CD4-positive, CD25-positive, alpha-beta regulatory T cell (primary cell): Measurements from ENCODE around the gene DPEP3. TPM values are rescaled to one million over a fixed set of nuclear protein-coding genes. Genes with fewer than 3 reads are reported as not detected.
A peak's percentile ranks its signal among the peaks of the same experiment; 100 is the strongest.
"Not testable (repeated sequence)": the region's sequence is repeated elsewhere in the genome, so short reads cannot be mapped to it uniquely, and the experiment has no call there.

Source experiments
- ATAC-seq, 2 donors: fragments of 150-1000 bp; cut with Tn5 transposase; one replicate each; pipeline ENCODE4 v1.10.0; 2021; ENCODE audit warnings: low read depth in 2 of 2, moderate number of reproducible peaks in 2 of 2, moderate library complexity in 1 of 2
- DNase-seq, 3 donors: peaks; one replicate each; pipeline versions ENCODE4 v3.0.0 to v3.0.0-alpha.2; 2012 to 2022; ENCODE audit warnings: mixed read lengths in 1 of 3
- H3K27ac ChIP-seq: one replicate; pipeline ENCODE4 v1.7.0; 2013; ENCODE audit warnings: mild to moderate bottlenecking, low read length; ENCODE audit not compliant: insufficient read depth, poor library complexity, severe bottlenecking
- H3K27me3 ChIP-seq: one replicate; pipeline ENCODE4 v1.7.0; 2013; ENCODE audit warnings: low read length; ENCODE audit not compliant: control insufficient read depth, insufficient read depth
- H3K36me3 ChIP-seq: one replicate; pipeline ENCODE4 v1.7.0; 2013; ENCODE audit warnings: mild to moderate bottlenecking, low read length, moderate library complexity; ENCODE audit not compliant: control insufficient read depth, insufficient read depth
- H3K4me1 ChIP-seq: 2 replicates; pipeline ENCODE4 v1.7.0; 2013; ENCODE audit warnings: mild to moderate bottlenecking, low read length; ENCODE audit not compliant: insufficient read depth, control insufficient read depth, poor library complexity, severe bottlenecking
- H3K4me3 ChIP-seq: one replicate; pipeline ENCODE4 v1.7.0; 2013; ENCODE audit warnings: low read depth, mild to moderate bottlenecking, low read length, moderate library complexity
- H3K9me3 ChIP-seq, 2 experiments: 1 replicate in 1 of 2; 2 replicates in 1 of 2; pipeline ENCODE4 v1.7.0; 2013; ENCODE audit warnings: low read length in 2 of 2, mild to moderate bottlenecking in 1 of 2, moderate library complexity in 1 of 2; ENCODE audit not compliant: control insufficient read depth in 2 of 2
- H3K27ac Mint-ChIP-seq, 3 donors: one replicate each; pipeline ENCODE4 v1.8.0; 2020 to 2022; ENCODE audit warnings: mild to moderate bottlenecking in 3 of 3, mixed read lengths in 3 of 3, moderate library complexity in 2 of 3
- H3K27me3 Mint-ChIP-seq: one replicate; pipeline ENCODE4 v1.8.0; 2022; ENCODE audit warnings: mild to moderate bottlenecking, mixed read lengths
- H3K36me3 Mint-ChIP-seq: one replicate; pipeline ENCODE4 v1.8.0; 2020; ENCODE audit warnings: mixed read lengths
- H3K4me1 Mint-ChIP-seq, 4 donors: one replicate each; pipeline ENCODE4 v1.8.0; 2020 to 2022; ENCODE audit warnings: mixed read lengths in 4 of 4, mild to moderate bottlenecking in 1 of 4
- H3K4me3 Mint-ChIP-seq, 4 donors: one replicate each; pipeline ENCODE4 v1.8.0; 2020 to 2022; ENCODE audit warnings: mild to moderate bottlenecking in 4 of 4, mixed read lengths in 4 of 4, moderate library complexity in 3 of 4
- H3K9me3 Mint-ChIP-seq, 7 donors: one replicate each; pipeline ENCODE4 v1.8.0; 2020 to 2022; ENCODE audit warnings: mixed read lengths in 7 of 7, mild to moderate bottlenecking in 3 of 7, moderate library complexity in 2 of 7
- polyA plus RNA-seq, 4 donors: library from polyadenylated mRNA; unstranded; fragments of 300-500 nt; fragmentation: Illumina TruSeq; gene quantifications; one replicate each; pipeline ENCODE4 v1.2.3, GENCODE V29; 2021
- total RNA-seq: library from RNA; stranded (reverse); gene quantifications from one replicate; pipeline ENCODE4 v1.2.3, GENCODE V29; 2022

DPEP3 gene
- total and polyA plus RNA-seq, 5 donors from 2014 or later = 0.19 to 0.44 TPM; not detected in 3

GRCh38 chr16:68013440-68013839 lies 33.1 kb upstream of the DPEP3 start:
- Mint-ChIP-seq H3K4me1 (peaks cover 0 to 20% (median under 1%) of the 10 kb centered on the region in 4 donors), H3K36me3 (no peaks in the 10 kb centered on the region), H3K27ac (no peak overlapping the region), H3K4me3 (peak overlapping the region in 2 of 4 donors; percentile 7 to 32), H3K27me3 (no peaks in the 10 kb centered on the region), H3K9me3 (no peaks in the 10 kb centered on the region)
- H3K4me1 ChIP-seq = peaks cover 7% of the 10 kb centered on the region
- H3K27me3 ChIP-seq = no peaks in the 10 kb centered on the region
- no peak overlapping the region for H3K27ac ChIP-seq
- H3K4me3 ChIP-seq = no peak overlapping the region
- DNase-seq (peak in 1 of 3 donors; percentile 64), ATAC-seq (peak in 1 of 2 donors; percentile 37)
- H3K9me3 ChIP-seq = no peaks in the 10 kb centered on the region
- H3K36me3 ChIP-seq = no peaks in the 10 kb centered on the region

GRCh38 chr16:68009872-68010271 lies 29.6 kb upstream of the DPEP3 start:
- H3K4me1 ChIP-seq = peaks cover 29% of the 10 kb centered on the region

GRCh38 chr16:68009157-68009735 lies 28.9 kb upstream of the DPEP3 start:
- Mint-ChIP-seq H3K27me3 (no peaks in the 10 kb centered on the region), H3K9me3 (no peaks in the 10 kb centered on the region), H3K4me1 (peaks cover 8 to 49% (median 14%) of the 10 kb centered on the region in 4 donors), H3K4me3 (no peak overlapping the region), H3K27ac (peak overlapping the region; percentile 38 to 67 (median 42)), H3K36me3 (no peaks in the 10 kb centered on the region)
- Histone ChIP-seq H3K36me3 (no peaks in the 10 kb centered on the region), H3K27me3 (no peaks in the 10 kb centered on the region), H3K4me1 (peaks cover 35% of the 10 kb centered on the region), H3K9me3 (no peaks in the 10 kb centered on the region), H3K27ac (no peak overlapping the region), H3K4me3 (no peak overlapping the region)
- ATAC-seq = no peak
- DNase-seq = no peak

More at GRCh38 chr16:68009872-68010271, 29.6 kb upstream of the DPEP3 start:
- Mint-ChIP-seq H3K4me1 (peaks cover 8 to 44% (median 12%) of the 10 kb centered on the region in 4 donors), H3K27ac (peak overlapping the region; percentile 67 to 98 (median 88))
- not testable (repeated sequence) for ATAC-seq, H3K9me3 ChIP-seq, H3K27me3 Mint-ChIP-seq, H3K36me3 Mint-ChIP-seq, DNase-seq, H3K27me3 ChIP-seq, H3K9me3 Mint-ChIP-seq, H3K36me3 ChIP-seq, H3K4me3 ChIP-seq, H3K4me3 Mint-ChIP-seq, H3K27ac ChIP-seq

- Mint-ChIP-seq H3K27me3 (no peaks in the 10 kb centered on the region), H3K27ac (peak overlapping the region; percentile 99 to 100 (median 99)), H3K4me1 (peaks cover 8 to 65% (median 23%) of the 10 kb centered on the region in 4 donors), H3K9me3 (no peaks in the 10 kb centered on the region), H3K4me3 (peak overlapping the region; percentile 73 to 79 (median 76)), H3K36me3 (peaks cover 3% of the 10 kb centered on the region)
- H3K27ac ChIP-seq = peak overlapping the region; percentile 78
- peaks cover 58% of the 10 kb centered on the region for H3K4me1 ChIP-seq
- no peaks in the 10 kb centered on the region for H3K27me3 ChIP-seq
- ATAC-seq (peak; percentile 99), DNase-seq (peak; percentile 32 to 97 (median 84))
- H3K4me3 ChIP-seq = peak overlapping the region; percentile 29
- H3K9me3 ChIP-seq = no peaks in the 10 kb centered on the region
- no peaks in the 10 kb centered on the region for H3K36me3 ChIP-seq
These were observed 25.5 kb upstream of the DPEP3 start for GRCh38 chr16:68005786-68006286.

GRCh38 chr16:68005211-68005610 lies 24.9 kb upstream of the DPEP3 start:
- H3K4me3 ChIP-seq = no peak overlapping the region
- Mint-ChIP-seq H3K4me1 (peaks cover 12 to 66% (median 29%) of the 10 kb centered on the region in 4 donors), H3K4me3 (peak overlapping the region in 3 of 4 donors; percentile 38 to 79 (median 73)), H3K36me3 (peaks cover 3% of the 10 kb centered on the region), H3K9me3 (no peaks in the 10 kb centered on the region), H3K27me3 (no peaks in the 10 kb centered on the region), H3K27ac (peak overlapping the region; percentile 99 to 100 (median 99))
- ATAC-seq (no peak), DNase-seq (no peak)
- H3K9me3 ChIP-seq = no peaks in the 10 kb centered on the region
- peak overlapping the region; percentile 78 for H3K27ac ChIP-seq
- no peaks in the 10 kb centered on the region for H3K27me3 ChIP-seq
- H3K36me3 ChIP-seq = no peaks in the 10 kb centered on the region
- H3K4me1 ChIP-seq = peaks cover 64% of the 10 kb centered on the region

DNA sequence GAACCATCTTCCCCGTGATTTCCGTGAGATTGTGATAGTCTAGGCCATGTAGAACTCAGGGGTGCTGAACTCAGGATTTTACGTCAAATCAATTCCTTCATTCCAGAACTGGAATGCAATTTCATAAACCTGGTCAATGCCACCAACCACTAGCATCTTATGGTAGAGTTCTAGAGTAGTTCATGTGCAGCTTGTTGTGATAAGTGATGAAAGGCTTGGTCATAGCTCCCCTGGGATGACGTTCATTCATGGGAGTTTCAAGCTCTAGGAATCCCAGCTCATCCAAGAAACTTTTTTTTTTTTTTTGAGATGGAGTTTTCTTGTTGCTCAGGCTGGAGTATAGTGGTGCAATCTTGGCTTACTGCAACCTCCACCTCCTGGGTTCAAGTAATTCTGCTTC lies 22.7 kb upstream of the DPEP3 start:
- peak overlapping the region; percentile 60 to 95 (median 87) for H3K27ac Mint-ChIP-seq
- H3K9me3 ChIP-seq = no peaks in the 10 kb centered on the region

DNA sequence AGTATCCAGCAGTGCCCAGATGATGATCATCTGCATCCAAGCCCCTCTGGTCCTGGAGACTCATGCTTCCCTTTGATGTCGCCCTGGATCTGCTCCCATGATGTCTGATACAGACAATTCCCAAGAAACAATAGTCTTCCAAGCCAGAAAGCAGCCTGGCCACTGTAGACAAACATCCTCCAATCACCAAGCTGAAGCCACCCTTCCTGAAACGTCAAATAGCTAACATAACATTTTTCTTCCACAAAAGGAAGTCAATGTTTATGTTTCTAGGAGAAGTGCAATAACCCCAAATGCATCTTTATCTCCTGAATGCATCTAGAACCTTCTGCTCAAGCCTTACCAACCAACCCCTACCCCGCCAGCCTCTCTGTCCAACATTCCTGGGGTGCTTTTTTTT lies 20.2 kb upstream of the DPEP3 start:
- no peaks in the 10 kb centered on the region for H3K27me3 ChIP-seq
- Mint-ChIP-seq H3K4me1 (peaks cover 16 to 80% (median 45%) of the 10 kb centered on the region in 4 donors), H3K36me3 (peaks cover 11% of the 10 kb centered on the region), H3K9me3 (no peaks in the 10 kb centered on the region), H3K4me3 (peak overlapping the region; percentile 83 to 96 (median 89)), H3K27me3 (no peaks in the 10 kb centered on the region), H3K27ac (peak overlapping the region; percentile 92 to 96 (median 95))
- ATAC-seq (no peak), DNase-seq (peak in 1 of 3 donors; percentile 21)
- H3K4me3 ChIP-seq = peak overlapping the region; percentile 82
- H3K4me1 ChIP-seq = peaks cover 80% of the 10 kb centered on the region
- H3K27ac ChIP-seq = peak overlapping the region; percentile 73
- H3K9me3 ChIP-seq = no peaks in the 10 kb centered on the region
- no peaks in the 10 kb centered on the region for H3K36me3 ChIP-seq

More for the DNA sequence above, 22.7 kb upstream of the DPEP3 start:
- Mint-ChIP-seq H3K4me1 (peaks cover 24 to 75% (median 41%) of the 10 kb centered on the region in 4 donors), H3K4me3 (peak overlapping the region in 3 of 4 donors; percentile 8 to 50 (median 50)), H3K36me3 (peaks cover 7% of the 10 kb centered on the region), H3K9me3 (no peaks in the 10 kb centered on the region), H3K27me3 (no peaks in the 10 kb centered on the region)
- Histone ChIP-seq H3K27ac (no peak overlapping the region), H3K27me3 (no peaks in the 10 kb centered on the region), H3K4me3 (no peak overlapping the region), H3K4me1 (peaks cover 84% of the 10 kb centered on the region), H3K36me3 (no peaks in the 10 kb centered on the region)
- ATAC-seq (no peak), DNase-seq (no peak)
